Kidney tubule cell (primary cell): ENCODE data around the gene EPC2.

Source experiments
- DNase-seq: peaks from one replicate; pipeline ENCODE4 v3.0.0-alpha.2; 2018; ENCODE audit warnings: low spot score

EPC2 gene, protein sequence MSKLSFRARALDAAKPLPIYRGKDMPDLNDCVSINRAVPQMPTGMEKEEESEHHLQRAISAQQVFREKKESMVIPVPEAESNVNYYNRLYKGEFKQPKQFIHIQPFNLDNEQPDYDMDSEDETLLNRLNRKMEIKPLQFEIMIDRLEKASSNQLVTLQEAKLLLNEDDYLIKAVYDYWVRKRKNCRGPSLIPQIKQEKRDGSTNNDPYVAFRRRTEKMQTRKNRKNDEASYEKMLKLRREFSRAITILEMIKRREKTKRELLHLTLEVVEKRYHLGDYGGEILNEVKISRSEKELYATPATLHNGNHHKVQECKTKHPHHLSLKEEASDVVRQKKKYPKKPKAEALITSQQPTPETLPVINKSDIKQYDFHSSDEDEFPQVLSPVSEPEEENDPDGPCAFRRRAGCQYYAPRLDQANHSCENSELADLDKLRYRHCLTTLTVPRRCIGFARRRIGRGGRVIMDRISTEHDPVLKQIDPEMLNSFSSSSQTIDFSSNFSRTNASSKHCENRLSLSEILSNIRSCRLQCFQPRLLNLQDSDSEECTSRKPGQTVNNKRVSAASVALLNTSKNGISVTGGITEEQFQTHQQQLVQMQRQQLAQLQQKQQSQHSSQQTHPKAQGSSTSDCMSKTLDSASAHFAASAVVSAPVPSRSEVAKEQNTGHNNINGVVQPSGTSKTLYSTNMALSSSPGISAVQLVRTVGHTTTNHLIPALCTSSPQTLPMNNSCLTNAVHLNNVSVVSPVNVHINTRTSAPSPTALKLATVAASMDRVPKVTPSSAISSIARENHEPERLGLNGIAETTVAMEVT

DNA sequence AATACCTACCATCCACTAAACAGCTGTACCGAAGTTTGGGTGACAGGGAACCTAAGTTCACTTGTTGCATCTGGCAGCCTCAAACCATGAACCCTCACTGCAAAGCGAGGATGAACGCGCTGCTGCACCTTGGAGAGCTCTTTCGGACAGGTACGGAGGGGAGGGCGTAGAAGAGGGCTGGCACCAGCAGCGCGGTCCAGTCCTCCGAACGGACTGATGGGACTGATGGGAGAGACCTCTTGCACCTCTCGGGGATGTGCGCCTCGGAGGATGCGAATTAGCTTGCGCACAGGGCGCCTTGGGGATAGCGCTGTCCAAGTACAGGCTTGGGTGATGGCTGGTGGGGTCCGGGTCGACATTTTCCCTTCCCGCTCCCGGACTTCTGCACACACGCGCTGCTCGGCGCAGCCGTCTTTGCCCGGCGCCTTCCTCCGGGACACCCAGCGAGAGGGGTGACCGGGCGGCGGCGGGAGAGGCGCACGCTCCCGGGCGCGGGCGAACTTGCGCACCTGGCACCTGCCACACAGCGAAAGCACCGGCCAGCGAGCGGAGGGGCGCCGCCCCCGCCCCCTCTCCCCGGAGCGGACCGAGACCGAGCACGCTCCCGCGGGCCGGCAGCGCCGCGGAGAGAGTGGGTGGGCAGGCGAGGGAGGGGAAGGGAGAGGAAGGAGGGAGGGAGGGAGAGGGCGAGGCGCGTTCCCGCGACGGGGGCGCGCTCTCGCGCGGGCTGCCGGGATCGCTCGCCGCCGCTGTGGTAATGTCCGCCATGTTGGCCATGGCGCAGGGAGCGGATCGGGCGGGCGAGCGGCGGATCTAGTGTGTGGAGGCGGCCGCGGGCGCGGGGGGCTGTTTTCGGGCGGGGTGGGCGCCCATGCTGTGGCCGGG is at the start of gene EPC2:
EPC2 (plus strand) TSS at position 754 of the 885 bp plus-strand sequence. CDS start 267 bp downstream, outside the sequence.
- peak; percentile 84 for DNase-seq

DNA sequence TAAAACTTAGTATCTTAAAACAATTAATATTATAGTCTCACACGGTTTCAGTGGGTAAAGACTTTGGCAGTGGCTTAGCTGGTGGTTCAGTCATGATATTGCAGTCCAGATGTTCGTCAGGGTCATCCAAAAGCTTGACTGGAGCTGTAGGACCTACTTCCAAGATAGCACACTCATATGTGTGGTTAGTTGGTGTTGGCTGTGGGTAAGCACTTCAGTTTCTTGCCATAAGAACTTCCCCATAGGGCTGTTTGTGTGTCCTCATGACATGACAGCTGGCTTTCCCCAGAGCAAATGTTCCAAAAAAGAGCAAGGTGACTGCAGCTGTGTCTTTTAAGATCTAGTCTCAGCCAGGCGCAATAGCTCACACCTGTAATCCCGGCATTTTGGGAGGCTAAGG is 48.5 kb upstream of the EPC2 start:
- no peak for DNase-seq

DNA sequence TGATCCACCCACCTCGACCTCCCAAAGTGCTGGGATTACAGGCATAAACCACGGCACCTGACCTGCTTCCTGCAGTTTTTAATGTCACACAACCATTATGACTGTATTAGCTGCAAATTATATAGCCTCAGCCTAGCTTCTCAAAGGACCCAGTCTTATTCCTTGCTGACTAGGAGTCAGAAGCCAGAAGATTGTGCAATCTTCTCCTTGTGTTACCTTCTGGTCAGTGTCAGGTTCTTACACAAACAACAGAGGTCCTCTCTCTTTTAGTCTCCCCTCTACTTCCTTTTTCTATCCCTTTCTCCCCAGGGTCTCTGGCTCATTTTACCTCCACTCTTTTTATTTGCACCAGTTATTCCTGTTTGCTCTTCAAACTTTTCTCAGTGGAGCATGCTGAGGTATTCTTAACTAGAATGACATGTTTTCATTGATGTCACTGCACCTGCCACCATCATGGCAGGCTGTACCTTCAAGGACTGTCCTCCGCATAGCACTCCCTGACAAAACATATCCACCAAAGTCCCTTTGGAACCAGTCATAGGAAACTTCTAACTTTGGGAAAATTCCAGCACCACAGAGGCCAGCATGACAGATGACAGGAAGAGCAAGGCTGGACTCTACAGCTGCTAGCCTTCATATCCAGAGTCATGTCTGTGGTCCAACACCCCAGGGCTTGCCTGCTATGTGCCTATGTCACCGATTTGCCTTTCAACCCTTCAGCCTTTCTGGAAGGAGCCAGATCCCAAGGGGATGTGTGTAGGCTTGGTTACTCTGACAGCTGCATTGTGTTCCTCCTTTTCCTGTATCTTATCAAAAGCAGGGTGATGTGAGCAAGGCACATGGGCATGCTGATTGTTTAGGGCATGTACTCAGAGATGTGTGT is 45.2 kb upstream of the EPC2 start:
- no peak for DNase-seq

DNA sequence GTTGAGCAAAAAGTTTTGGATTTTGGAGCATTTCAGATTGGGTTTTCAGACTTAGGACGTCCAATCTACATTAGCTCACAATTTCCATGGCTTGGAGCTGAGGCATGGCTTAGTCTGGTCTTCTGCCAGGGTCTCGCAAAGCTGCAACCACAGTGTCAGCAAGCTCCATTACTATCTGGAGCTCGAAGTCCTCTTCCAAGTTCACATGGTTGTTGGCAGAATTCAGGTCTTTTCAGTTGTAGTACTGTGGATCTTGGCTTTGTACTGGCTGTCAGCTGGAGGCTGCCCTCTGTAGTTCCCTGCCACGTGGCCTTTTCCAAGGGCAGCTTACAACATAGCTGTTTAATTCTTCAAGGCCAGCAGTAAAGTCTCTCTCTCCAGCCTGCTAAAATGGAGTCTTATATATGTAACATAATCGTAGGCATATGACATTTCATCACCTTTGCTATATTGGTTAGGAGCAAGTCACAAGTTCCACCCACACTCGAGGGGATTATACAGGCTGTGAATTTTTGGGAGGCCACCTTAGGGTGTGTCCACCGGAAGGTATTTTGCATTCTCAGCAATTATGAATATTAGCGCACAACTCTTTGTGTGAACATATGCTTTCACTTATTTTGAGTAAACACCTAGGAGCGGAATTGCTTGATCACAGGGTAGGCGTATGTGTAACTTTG is 41.5 kb upstream of the EPC2 start:
- DNase-seq, result no peak

DNA sequence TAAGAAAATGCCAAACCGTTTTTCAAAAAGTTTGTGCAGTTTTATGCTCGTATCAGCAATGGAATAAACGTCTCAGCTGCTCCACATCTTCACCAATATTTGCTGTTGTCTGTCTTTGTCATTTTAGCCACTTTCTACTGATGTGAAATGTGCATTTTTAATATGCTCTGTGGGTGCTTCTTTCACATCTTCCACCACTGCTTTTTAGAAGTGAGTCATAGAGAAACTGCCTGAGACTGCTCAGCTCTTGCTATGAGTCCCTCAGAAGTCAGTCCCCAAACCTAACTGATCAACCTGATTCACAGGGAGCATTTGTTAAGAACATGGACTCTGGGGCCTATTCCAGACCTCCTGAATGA is 41.0 kb upstream of the EPC2 start:
- DNase-seq, result no peak

DNA sequence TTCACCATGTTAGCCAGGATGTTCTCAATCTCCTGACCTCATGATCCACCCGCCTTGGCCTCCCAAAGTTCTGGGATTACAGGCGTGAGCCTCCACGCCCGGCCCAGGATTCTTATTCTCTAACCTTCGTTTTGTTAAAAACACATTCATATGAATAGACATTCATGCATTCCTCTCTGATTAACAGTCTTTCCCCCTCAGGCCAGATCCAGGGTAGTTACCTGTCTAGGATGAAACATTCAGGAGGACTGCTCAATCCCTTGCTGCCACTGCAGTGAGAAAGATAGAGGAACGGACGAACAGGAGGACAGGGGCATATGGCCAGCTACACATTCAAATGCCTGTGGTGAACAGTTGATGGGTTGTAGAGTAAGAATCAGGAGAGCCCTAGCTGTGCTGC is 39.6 kb upstream of the EPC2 start:
- no peak for DNase-seq

DNA sequence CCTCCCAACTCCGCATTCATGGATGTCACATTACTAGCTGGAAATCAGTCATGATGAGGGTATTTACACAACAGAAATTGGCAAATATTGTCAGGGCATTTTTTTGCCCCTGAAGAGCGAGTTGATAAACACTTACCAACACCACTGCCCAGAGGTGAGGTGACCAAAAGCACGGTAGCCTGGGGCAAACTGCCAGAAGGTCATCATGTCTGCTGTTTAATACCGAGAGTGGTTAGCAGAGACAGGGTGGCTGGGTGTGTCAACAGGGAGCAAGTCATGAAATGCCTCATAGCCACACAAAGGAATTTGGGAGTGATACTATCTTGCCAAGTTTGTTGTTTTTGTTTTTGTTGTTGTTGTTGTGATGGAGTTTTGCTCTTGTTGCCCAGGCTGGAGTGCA is 37.0 kb upstream of the EPC2 start:
- peak; percentile 16 for DNase-seq

DNA sequence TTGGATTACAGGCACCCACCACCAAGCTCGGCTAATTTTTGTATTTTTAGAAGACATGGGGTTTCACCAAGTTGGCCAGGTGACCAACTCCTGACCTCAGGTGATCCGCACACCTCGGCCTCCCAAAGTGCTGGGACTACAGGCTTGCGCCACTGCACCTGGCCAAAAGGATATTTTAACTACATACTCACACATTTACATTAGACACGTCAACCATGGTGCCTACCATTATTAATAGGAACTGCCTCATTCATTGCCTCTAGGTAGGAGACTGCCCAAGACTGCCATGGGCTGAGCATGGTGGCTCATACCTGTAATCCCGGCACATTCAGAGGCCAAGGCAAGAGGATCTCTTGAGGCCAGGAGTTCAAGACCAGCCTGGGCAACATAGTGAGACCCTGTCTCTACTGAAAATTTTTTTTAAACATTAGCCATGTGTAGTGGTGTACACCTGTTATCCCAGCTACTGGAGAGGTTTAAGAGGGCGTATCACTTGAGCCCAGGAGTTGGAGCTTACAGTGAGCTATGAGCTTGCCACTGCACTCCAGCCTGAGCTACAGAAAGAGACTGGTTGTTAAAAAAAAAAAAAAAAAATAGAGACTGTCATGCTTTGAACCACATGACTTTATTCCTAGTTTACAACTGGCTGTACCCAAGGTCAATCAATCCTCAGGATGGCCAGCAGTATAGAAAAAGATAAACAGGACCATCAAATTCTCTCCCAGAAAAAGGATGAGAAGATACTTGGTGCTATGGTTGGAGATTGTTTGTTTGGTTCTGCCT is 31.1 kb upstream of the EPC2 start:
- no peak for DNase-seq

DNA sequence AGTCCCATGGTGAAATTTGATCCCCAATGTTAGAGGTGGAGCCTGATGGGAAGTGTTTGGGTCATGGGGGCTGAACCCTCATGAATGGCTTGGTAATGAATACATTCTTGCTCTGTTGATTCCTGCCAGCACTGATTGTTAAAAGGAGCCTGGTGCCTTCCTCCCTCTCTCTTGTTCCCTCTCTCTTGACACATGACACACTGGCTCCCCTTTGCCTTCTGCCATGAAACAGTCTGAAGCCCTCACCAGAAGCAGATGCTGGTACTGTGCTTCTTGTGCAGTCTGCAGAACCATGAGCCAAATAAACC is 30.6 kb upstream of the EPC2 start:
- peak; percentile 58 for DNase-seq

DNA sequence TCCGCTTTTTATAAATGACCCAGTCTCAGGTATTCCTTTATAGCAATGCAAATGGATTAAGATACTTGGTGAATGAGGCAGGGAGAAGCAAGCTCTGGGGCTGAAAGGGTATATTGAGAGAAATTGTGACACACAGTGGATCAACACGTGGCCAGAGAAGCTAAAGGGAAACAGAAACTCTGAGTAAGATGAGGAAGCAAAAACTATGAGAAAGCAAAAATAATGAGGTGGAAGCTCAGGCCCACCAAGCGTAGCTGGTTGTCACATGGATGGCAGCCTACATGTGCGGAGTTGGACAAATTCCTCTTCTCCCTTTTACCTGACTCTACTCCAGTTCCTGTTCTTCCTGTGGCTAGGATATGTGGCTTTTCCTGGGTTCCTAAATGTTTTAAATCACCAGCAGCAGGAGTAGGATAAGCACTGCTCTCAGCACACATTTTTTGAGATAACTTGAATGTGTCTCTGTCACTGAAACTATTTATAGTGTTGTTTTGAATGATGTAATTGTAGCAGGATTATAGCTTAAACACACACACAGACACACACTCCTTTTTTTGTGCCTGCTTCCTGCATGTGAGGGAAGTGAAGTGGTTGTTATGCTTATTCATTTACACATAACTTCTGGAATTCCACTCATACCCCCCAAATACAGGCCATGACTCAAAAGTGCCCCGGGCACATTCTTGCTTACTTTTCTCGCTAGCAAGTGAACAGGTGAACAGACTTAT is 30.1 kb upstream of the EPC2 start:
- DNase-seq, result peak; percentile 93

DNA sequence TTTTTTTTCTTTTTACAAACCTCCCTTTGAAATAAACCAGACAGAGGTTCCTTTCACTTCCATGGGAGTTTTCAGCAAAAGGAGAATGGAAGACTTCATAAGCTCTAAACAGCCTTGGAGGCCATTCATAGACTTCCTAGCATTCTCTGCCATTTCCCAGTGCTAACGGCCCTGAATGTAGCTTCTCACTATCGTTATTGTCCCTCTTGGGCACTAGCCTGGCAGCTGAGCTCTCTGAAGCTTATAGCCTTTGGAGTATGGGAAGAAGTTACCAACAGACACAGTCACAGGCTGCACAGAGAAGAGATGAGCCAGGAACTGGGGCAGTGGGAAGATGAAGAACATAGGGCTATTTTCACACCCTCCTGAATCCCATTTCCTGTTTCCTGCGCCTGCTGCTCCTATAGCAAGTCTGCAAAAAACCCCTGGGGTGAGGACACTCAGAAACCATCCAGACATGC is 29.1 kb upstream of the EPC2 start:
- DNase-seq, result no peak

DNA sequence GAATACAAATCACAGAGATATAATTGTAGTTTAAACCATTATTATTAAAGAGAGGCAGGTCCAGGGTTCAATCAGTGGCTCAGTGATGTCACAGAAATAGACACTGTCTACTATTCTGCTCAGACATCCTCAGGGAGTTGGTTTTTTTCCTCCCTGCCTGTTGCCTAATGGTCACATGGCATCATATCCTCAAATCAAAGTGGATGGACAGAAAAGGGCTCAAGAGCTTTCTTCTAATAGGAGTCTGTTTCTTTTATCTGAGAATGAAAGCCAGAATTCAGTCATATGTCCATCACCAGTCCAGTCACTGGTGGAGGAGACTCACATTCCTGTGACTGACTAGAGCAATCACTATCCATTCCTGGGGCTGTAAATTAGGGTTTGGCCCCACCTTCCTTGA is 27.9 kb upstream of the EPC2 start:
- peak; percentile 8 for DNase-seq

DNA sequence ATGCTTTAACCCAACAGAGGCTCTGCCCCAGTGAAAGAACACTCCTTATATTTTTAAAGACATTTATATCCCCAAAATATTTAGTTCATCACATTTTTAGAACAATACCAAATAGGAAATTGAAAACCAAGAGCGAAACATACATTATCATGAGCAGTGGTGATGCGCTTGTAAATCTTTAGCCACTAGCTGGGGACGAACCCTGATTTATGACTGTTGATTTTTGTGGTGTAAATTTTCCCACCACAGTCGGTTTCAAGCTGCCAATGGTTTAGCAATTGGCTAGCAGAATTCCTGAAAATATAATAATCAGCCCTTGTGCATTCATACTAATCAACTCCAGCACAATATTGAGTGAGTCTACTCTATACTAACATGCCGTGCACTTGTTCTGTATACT is 27.3 kb upstream of the EPC2 start:
- DNase-seq, result no peak

DNA sequence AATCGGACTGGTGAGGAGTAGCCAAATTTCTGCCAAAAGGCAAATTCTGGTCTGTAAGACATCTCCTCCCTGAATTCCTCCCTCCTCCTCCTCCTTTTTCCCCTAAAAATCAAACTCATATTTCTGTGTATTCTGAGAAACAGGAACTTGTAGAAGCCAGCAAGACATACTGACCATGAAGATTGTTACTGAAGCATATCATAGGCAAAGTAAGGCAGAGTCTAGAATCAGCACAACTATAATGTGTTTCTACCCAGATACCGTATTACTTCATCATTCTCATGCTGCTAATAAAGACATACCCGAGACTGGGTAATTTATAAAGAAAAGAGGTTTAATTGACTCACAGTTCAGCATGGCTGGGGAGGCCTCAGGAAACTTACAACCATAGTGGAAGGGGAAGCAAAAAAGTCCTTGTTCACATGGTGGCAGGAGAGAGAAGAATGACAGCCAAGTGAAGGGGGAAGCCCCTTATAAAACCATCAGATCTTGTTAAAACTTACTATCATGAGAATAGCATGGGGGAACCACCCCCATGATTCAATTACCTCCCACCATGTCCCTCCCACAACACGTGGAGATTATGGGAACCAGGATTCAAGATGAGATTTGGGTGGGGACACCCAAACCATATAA is 24.9 kb upstream of the EPC2 start:
- no peak for DNase-seq

DNA sequence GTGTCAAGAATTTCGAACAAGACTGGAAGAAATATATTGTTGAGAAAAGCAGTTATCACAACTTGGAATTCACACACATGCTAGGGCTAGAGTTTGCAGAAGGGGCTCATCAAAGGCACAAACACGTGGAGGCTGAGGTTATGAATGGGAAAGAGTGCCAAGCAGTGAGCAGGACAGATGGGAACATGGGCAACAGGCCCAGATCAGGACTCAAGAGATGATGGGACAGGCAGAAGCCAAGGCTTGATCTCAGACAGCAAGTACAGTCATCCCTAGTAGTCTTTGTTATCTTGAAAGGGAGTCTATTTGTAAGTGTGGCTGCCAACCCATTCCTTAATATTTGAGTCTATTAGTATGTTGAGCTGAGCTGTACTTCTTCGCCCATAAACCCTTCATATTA is 22.2 kb upstream of the EPC2 start:
- DNase-seq, result no peak

DNA sequence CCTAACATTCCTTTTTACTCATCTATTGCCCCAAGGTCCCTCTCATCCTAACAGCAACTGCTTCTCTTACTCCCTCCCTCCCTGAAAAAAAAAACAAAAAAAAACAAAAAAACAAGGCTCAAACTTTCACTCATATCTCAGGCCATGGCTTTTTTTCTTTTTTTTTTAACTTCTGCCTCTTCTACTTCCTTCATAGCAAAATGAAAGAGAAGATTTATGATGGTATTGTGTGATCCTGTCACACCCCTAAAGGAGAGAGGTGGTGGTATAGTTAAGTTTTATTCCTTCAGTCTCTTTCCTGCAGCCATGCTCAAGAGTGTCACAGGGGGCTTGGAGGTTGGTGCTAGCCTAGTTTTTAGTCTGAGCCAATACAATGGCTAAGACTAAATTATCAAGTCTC is 21.5 kb upstream of the EPC2 start:
- no peak for DNase-seq

DNA sequence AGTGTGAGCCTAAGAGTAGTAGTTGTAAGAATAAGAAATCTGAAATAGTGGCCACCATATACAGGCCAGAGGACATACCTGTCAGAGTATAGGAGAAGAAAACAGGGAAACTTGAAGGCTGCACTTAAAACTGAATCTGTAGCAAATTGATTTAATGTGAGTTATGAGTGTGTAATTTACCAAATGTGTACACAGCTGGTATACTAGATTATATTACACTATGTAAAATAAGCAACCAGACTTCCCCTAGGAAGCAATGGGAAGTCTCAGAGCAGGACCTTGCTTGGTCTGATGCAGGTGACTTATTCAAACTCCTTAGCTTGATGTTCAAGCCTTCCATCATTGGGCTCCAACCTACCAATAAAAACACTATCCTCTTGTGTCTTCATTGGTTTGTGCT is 17.3 kb upstream of the EPC2 start:
- DNase-seq, result no peak

DNA sequence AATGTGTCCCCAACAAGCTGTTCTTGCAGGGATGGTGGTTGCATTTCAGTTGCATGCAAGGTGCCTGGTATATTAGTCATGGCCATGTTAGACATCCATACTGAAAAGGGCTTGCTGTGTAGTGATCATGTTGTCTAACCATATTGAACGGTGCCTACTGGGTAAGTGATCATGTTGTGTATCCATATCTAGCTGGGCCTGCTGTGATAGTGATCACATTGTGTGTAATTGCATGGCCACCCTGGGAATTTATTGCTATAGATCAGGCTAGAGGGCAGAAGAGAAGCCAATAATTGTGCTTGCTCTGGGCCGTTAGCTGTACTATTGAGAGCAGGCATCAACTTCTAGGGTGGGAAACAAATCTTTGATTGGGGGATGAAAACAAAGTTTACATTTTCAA is 9.8 kb upstream of the EPC2 start:
- DNase-seq, result no peak

DNA sequence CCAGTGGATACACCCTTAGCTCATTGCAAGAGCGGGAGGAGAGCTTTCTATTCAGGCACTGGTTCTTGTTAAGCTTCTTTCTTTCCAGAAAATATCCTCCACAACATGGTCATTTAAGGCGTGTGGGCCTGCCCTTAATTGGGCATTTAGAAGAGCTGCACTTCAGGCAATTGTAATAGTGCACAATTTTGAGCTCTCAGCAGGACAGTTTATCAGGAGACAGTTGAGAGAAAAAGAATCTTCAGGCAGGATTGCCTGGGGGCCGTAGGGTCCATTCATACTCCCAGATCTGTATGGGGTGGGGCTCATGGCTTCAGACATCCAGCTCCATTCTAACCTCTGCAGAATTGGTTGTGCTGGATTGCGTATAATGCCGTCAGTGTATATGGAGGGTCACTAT is 6.0 kb upstream of the EPC2 start:
- no peak for DNase-seq
